K562 (cell line): Measurements from ENCODE around the gene MRNIP. TPM values are rescaled to one million over a fixed set of nuclear protein-coding genes. Genes with fewer than 3 reads are reported as not detected.

Experiments used
- CBX2 ChIP-seq: fragments of 200-600 bp; sonication (generic); IDR thresholded peaks from one replicate; pipeline ENCODE4 v1.6.1; 2012; ENCODE audit warnings: mild to moderate bottlenecking, low read length, inconsistent platforms; ENCODE audit not compliant: insufficient read depth, poor library complexity, severe bottlenecking
- CHD2 ChIP-seq: IDR thresholded peaks from 2 replicates; pipeline ENCODE4 v1.6.1; 2011; ENCODE audit warnings: low read depth, low read length
- EP400 ChIP-seq: fragments of 450-650 bp; IDR thresholded peaks from 2 replicates; pipeline ENCODE4 v1.6.1; 2017; ENCODE audit warnings: antibody characterized with exemption, mild to moderate bottlenecking, moderate library complexity
- KDM4B ChIP-seq, 2 experiments: fragments of 450-650 bp in 1 of 2; sonication (generic) in 1 of 2; IDR thresholded peaks; 2 replicates each; pipeline ENCODE4 v1.6.1; 2016 to 2017; ENCODE audit warnings: borderline replicate concordance in 2 of 2, antibody characterized with exemption in 1 of 2, low read depth in 1 of 2, mild to moderate bottlenecking in 1 of 2
- MAFK ChIP-seq: IDR thresholded peaks from 2 replicates; pipeline ENCODE4 v1.6.1; 2011; ENCODE audit warnings: low read length, improper control_type of control experiment
- MEIS2 ChIP-seq: fragments of 450-650 bp; IDR thresholded peaks from 2 replicates; pipeline ENCODE4 v1.6.1; 2014; ENCODE audit warnings: mild to moderate bottlenecking; ENCODE audit not compliant: partially characterized antibody
- NR2C2 ChIP-seq, 2 experiments: fragments of 200-800 bp in 1 of 2; sonication (Bioruptor generic) in 1 of 2; sonication (generic) in 1 of 2; formaldehyde crosslinking in 1 of 2; IDR thresholded peaks; 2 replicates each; pipeline versions ENCODE4 v1.6.1 to v1.8.0; 2016 to 2022; ENCODE audit warnings: mild to moderate bottlenecking in 1 of 2, missing compliant biosample characterization in 1 of 2, missing genetic modification characterization in 1 of 2, missing genetic modification reagents in 1 of 2
- NR2F6 ChIP-seq: fragments of 450-650 bp; formaldehyde crosslinking; IDR thresholded peaks from 2 replicates; pipeline ENCODE4 v1.4.0; 2020; ENCODE audit warnings: mild to moderate bottlenecking
- PHF8 ChIP-seq: fragments of 200-600 bp; sonication (generic); IDR thresholded peaks from 2 replicates; pipeline ENCODE4 v1.6.1; 2012; ENCODE audit warnings: mixed run types, mild to moderate bottlenecking, inconsistent platforms, low read length, moderate library complexity, borderline replicate concordance
- RAD21 ChIP-seq, 2 experiments: fragments of 250-450 bp in 1 of 2; fragments of 450-650 bp in 1 of 2; sonication (Bioruptor Pico) in 1 of 2; formaldehyde crosslinking in 1 of 2; IDR thresholded peaks in 1 of 2; conservative IDR thresholded peaks in 1 of 2; 2 replicates each; pipeline versions ENCODE4 v1.4.0 to v1.8.0; 2020 to 2022; ENCODE audit warnings: mild to moderate bottlenecking in 2 of 2, moderate library complexity in 1 of 2
- SAFB ChIP-seq: fragments of 200-400 bp; formaldehyde crosslinking; IDR thresholded peaks from 2 replicates; pipeline ENCODE4 v1.6.1; 2017; ENCODE audit warnings: low read depth, low read length, borderline replicate concordance
- SIN3B ChIP-seq: fragments of 450-650 bp; IDR thresholded peaks from 2 replicates; pipeline ENCODE4 v1.6.1; 2017; ENCODE audit warnings: low read depth, mild to moderate bottlenecking, moderate library complexity
- SMAD3 ChIP-seq: fragments of 450-650 bp; formaldehyde crosslinking; conservative IDR thresholded peaks from 2 replicates; pipeline ENCODE4 v1.4.0; 2020; ENCODE audit warnings: mild to moderate bottlenecking
- SP2 ChIP-seq: IDR thresholded peaks from 2 replicates; pipeline ENCODE4 v1.6.1; 2011; ENCODE audit warnings: mild to moderate bottlenecking, low read depth, low read length, moderate library complexity; ENCODE audit not compliant: poor library complexity, severe bottlenecking; ENCODE audit errors: extremely low read depth
- TAF1 ChIP-seq: IDR thresholded peaks from 2 replicates; pipeline ENCODE4 v1.6.1; 2011; ENCODE audit warnings: mild to moderate bottlenecking, low read length, moderate library complexity; ENCODE audit not compliant: insufficient read depth, control insufficient read depth, severe bottlenecking; ENCODE audit errors: extremely low read depth
- ZNF12 ChIP-seq: sonication (generic); formaldehyde crosslinking; IDR thresholded peaks from 2 replicates; pipeline ENCODE4 v1.4.0; 2020; ENCODE audit warnings: mild to moderate bottlenecking, missing genetic modification reagents
- ZNF124 ChIP-seq: sonication (generic); formaldehyde crosslinking; IDR thresholded peaks from 2 replicates; pipeline ENCODE4 v1.8.1; 2022; ENCODE audit warnings: missing genetic modification reagents
- ZZZ3 ChIP-seq: fragments of 450-650 bp; IDR thresholded peaks from 2 replicates; pipeline ENCODE4 v1.6.1; 2016; ENCODE audit warnings: antibody characterized with exemption, mild to moderate bottlenecking, moderate library complexity
- polyA plus RNA-seq, 8 experiments: library from polyadenylated mRNA; depleted of rRNA in 4 of 8; stranded (reverse) in 5 of 8; unstranded in 3 of 8; fragments of >200 nt; fragmentation: Nextera tagmentation in 2 of 8; fragmentation: Illumina TruSeq in 1 of 8; extraction: Ambion mirVana in 2 of 8; extraction: Trizol in 1 of 8; gene quantifications; 2 replicates each; pipeline versions ENCODE4 v1.2.1 to v1.2.3, GENCODE V29; 2011 to 2014; ENCODE audit warnings: inconsistent platforms in 1 of 8, missing spikeins in 1 of 8
- total RNA-seq, 7 experiments: library from RNA; depleted of rRNA in 6 of 7; stranded (reverse); fragments of >200 nt in 6 of 7; fragmentation: Illumina TruSeq in 2 of 7; extraction: Trizol in 2 of 7; gene quantifications; 2 replicates each; pipeline versions ENCODE4 v1.2.1 to v1.2.3, GENCODE V29; 2011 to 2021; ENCODE audit warnings: low replicate concordance in 1 of 7
- TF ChIP-seq, protein P1 (sequence below): fragments of 450-650 bp; IDR thresholded peaks from 2 replicates; pipeline ENCODE4 v1.6.1; 2016; ENCODE audit warnings: low read depth, mild to moderate bottlenecking, moderate library complexity
- TF ChIP-seq, protein P2 (sequence below): conservative IDR thresholded peaks from 2 replicates; pipeline ENCODE4 v1.6.1; 2011; ENCODE audit warnings: low read depth, mild to moderate bottlenecking, low read length; ENCODE audit not compliant: control insufficient read depth
- TF ChIP-seq, protein P3 (sequence below): fragments of 450-650 bp; formaldehyde crosslinking; conservative IDR thresholded peaks from 2 replicates; pipeline ENCODE4 v1.4.0; 2022; ENCODE audit warnings: mild to moderate bottlenecking, missing genetic modification characterization
- TF ChIP-seq, protein P4 (sequence below): fragments of 450-650 bp; formaldehyde crosslinking; IDR thresholded peaks from 2 replicates; pipeline ENCODE4 v1.4.0; 2020; ENCODE audit warnings: mild to moderate bottlenecking, moderate library complexity

MRNIP gene
- total and polyA plus RNA-seq, 9 of the 15 experiments (the other 6 are each of a cell fraction or from before 2014, with no cell fraction given), result 3.6 to 39.0 (median 16.8) TPM

DNA sequence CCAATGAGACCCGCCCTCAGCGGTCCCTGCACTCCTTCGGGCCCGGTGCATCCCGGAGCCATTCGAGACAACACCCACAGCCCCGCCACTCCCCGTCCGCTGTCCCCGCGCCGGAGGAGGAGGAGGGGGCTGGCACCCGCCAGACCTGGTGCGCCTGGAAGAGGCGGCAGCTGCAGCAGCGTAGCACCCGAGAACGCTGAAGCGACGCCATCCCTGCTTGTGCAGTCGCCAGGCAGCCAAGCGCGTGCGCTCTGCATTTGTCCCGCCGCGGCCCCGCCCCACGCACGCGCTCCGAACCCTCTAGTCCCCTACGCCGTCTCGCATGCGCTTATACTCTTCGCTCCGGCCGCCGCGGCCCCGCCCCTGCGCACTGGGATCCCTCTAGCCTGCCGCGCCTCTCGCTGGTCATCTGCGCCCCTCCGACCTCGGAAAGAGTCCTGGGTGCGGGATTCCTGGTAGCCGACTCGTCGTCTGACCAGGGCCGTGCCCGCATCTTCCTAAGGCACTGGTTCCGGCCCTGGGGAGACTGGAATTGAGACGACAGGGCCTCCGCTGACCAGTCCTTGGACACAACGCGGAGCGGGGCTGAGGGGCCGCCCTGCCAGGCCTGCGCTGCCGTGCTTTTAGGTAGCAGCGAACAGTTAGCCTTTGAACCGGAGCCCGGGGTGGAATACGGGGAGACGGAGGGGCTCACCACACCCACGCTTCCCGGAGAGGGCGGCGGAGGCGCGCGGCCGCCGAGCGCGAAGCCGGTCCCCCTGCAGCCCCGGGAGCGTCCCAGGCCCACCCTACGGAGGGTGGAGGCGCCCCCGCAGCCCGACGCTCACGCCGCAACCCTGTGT is at the start of gene MRNIP (continued):
- TF ChIP-seq NR2F6, result no peak
- TF ChIP-seq ZZZ3, result no peak
- peak; percentile 38 to 42; a peak in 3 of 4 replicates for TF ChIP-seq RAD21 (CRISPR knock-in tag; conservative IDR thresholded peaks at IDR 0.05 in 1 of 2, IDR thresholded peaks at IDR 0.05 in 1 of 2)
- TF ChIP-seq, protein P1, sequence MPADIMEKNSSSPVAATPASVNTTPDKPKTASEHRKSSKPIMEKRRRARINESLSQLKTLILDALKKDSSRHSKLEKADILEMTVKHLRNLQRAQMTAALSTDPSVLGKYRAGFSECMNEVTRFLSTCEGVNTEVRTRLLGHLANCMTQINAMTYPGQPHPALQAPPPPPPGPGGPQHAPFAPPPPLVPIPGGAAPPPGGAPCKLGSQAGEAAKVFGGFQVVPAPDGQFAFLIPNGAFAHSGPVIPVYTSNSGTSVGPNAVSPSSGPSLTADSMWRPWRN, result no peak
- TF ChIP-seq EP400, result peak; percentile 79; the same call in 1 of the 2 replicates
- peak; percentile 93 for TF ChIP-seq MEIS2
- TF ChIP-seq PHF8, result peak; percentile 83; the same call in 1 of the 2 replicates
- TF ChIP-seq SP2, result peak; percentile 60
- TF ChIP-seq, protein P2, sequence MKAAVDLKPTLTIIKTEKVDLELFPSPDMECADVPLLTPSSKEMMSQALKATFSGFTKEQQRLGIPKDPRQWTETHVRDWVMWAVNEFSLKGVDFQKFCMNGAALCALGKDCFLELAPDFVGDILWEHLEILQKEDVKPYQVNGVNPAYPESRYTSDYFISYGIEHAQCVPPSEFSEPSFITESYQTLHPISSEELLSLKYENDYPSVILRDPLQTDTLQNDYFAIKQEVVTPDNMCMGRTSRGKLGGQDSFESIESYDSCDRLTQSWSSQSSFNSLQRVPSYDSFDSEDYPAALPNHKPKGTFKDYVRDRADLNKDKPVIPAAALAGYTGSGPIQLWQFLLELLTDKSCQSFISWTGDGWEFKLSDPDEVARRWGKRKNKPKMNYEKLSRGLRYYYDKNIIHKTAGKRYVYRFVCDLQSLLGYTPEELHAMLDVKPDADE, result no peak; the same call in 1 of the 2 replicates
- 0 out of 2 replicates have a peak, but pooled peaks have one; percentile 21 for TF ChIP-seq CHD2
- TF ChIP-seq CBX2, result no peak
- no peak for TF ChIP-seq NR2C2 (CRISPR knock-in tag; IDR thresholded peaks at IDR 0.05)
- TF ChIP-seq NR2C2 (tag; IDR thresholded peaks at IDR 0.05), result peak; percentile 96
- peak; percentile 91 for TF ChIP-seq ZNF12 (CRISPR knock-in tag)
- peak in 1 of 2 experiments; percentile 80; a peak in 1 of 4 replicates for TF ChIP-seq KDM4B (IDR thresholded peaks at IDR 0.05; ENCODE audit: borderline replicate concordance in 2 of 2, low read depth in 1 of 2)
- TF ChIP-seq SIN3B, result peak; percentile 8; the same call in 1 of the 2 replicates
- TF ChIP-seq TAF1, result peak; percentile 71
- no peak; the same call in 1 of the 2 replicates for TF ChIP-seq MAFK
- TF ChIP-seq, protein P3, sequence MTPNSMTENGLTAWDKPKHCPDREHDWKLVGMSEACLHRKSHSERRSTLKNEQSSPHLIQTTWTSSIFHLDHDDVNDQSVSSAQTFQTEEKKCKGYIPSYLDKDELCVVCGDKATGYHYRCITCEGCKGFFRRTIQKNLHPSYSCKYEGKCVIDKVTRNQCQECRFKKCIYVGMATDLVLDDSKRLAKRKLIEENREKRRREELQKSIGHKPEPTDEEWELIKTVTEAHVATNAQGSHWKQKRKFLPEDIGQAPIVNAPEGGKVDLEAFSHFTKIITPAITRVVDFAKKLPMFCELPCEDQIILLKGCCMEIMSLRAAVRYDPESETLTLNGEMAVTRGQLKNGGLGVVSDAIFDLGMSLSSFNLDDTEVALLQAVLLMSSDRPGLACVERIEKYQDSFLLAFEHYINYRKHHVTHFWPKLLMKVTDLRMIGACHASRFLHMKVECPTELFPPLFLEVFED (CRISPR knock-in tag), result no peak
- TF ChIP-seq, protein P4, sequence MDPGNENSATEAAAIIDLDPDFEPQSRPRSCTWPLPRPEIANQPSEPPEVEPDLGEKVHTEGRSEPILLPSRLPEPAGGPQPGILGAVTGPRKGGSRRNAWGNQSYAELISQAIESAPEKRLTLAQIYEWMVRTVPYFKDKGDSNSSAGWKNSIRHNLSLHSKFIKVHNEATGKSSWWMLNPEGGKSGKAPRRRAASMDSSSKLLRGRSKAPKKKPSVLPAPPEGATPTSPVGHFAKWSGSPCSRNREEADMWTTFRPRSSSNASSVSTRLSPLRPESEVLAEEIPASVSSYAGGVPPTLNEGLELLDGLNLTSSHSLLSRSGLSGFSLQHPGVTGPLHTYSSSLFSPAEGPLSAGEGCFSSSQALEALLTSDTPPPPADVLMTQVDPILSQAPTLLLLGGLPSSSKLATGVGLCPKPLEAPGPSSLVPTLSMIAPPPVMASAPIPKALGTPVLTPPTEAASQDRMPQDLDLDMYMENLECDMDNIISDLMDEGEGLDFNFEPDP, result no peak
- TF ChIP-seq SAFB, result no peak
- TF ChIP-seq SMAD3 (CRISPR knock-in tag), result no peak
- TF ChIP-seq ZNF124 (CRISPR knock-in tag), result no peak
